Muscle layer of duodenum (tissue), 2 donors: Measurements from ENCODE around the gene ANKRD12.
"Not testable (repeated sequence)": the region's sequence is repeated elsewhere in the genome, so short reads cannot be mapped to it uniquely, and the experiment has no call there.

ENCODE experiments used
- H3K27ac ChIP-seq: one replicate; pipeline ENCODE4 v1.7.0; 2013; ENCODE audit warnings: mild to moderate bottlenecking, low read length
- H3K27me3 ChIP-seq: one replicate; pipeline ENCODE4 v1.7.0; 2013; ENCODE audit warnings: low read depth, mild to moderate bottlenecking, control low read depth, low read length
- H3K36me3 ChIP-seq, 2 donors: one replicate each; pipeline ENCODE4 v1.7.0; 2013; ENCODE audit warnings: low read length in 2 of 2, control low read depth in 1 of 2, mild to moderate bottlenecking in 1 of 2; ENCODE audit not compliant: insufficient read depth in 2 of 2, control insufficient read depth in 1 of 2
- H3K4me1 ChIP-seq, 2 donors: one replicate each; pipeline ENCODE4 v1.7.0; 2013; ENCODE audit warnings: low read length in 2 of 2, mild to moderate bottlenecking in 2 of 2, control low read depth in 1 of 2, moderate library complexity in 1 of 2; ENCODE audit not compliant: insufficient read depth in 2 of 2, control insufficient read depth in 1 of 2
- H3K4me3 ChIP-seq, 2 donors: one replicate each; pipeline ENCODE4 v1.7.0; 2013; ENCODE audit warnings: low read length in 2 of 2, low read depth in 1 of 2, mild to moderate bottlenecking in 1 of 2
- H3K9me3 ChIP-seq, 2 donors: one replicate each; pipeline ENCODE4 v1.7.0; 2013; ENCODE audit warnings: low read length in 2 of 2, control low read depth in 1 of 2, mild to moderate bottlenecking in 1 of 2; ENCODE audit not compliant: control insufficient read depth in 1 of 2
- donor health status: healthy.

The ANKRD12 gene

DNA sequence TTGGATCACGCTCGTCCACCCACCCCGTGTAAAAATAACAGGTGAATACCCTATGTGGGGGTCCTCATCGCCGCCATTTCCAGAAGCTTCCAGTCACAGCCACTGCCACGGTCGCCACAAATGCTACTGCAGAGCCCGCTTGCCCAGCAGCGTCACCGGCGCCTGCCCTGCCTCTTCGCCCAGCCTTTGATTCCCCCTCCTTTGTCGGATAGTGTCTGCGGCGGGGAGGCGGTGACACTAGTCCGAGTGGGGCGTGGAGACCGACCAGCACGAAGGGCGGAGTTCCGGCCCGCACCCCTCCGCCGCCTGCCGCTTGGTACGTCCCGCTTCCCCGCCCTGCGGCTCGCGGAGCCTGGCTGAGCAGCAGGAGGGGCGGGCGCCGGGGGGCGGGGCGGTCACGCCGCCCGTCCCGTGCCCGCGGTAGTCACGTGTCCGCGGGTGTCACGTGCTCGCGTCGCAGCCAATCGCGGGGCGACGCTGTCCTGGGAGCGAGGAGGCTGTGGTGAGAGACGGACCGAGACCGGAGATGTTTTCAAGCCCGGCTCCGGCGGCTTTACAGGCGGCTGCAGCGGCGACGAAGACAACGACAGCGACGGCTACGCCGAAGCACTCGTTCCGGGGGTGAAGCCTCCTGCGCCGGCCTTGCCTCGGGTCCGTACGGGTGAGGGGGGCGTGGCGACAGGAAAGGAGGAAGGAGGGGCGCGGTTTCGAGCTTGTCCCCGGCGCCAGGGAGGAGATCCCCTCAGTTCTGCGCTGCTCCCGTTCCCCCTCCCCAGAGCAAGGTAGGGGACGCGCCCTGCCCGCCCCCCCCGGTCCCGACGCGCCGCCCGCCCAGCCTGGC, at the start of gene ANKRD12:
ANKRD12 (plus strand) TSS at position 467 of the 841 bp plus-strand sequence. CDS start 45,652 bp downstream, outside the sequence.
- peak within 1 kb of the TSS; percentile 93 to 100 for H3K4me3 ChIP-seq

GRCh38 chr18:9087144-9087543, 49.4 kb upstream of the ANKRD12 start:
- H3K4me1 ChIP-seq: no peaks in the 10 kb centered on the region
- no peaks in the 10 kb centered on the region for H3K36me3 ChIP-seq
- H3K9me3 ChIP-seq: no peaks in the 10 kb centered on the region

More for the DNA sequence above, at the start of gene ANKRD12:
- no peaks in the 10 kb centered on the region for H3K27me3 ChIP-seq
- no peaks in the 10 kb centered on the region for H3K9me3 ChIP-seq
- H3K4me1 ChIP-seq: peaks cover 23 to 32% of the 10 kb centered on the region in 2 donors
- peak within 1 kb of the TSS; percentile 99 for H3K27ac ChIP-seq
- H3K36me3 ChIP-seq: peaks cover 9 to 17% of the 10 kb centered on the region in 2 donors

DNA sequence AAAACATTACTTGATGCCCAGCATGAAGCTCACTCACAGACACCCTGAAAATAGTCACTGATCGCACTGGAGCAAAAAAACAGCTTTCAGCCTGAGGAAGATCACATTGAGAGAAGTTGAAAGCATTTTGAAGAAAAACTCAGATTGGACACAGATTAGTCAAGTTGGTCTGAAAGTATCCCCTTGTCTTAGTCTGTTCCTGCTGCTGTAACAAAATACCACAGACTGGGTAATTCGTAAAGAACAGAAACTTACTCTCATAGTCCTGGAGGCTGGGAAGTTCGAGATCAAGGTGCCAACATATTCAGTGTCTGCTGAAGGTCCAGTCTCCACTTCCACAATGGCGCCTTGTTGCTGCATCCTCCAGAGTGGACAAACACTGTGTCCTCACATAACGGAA, 48.3 kb upstream of the ANKRD12 start:
- Histone ChIP-seq H3K27ac (no peak overlapping the region), H3K9me3 (no peaks in the 10 kb centered on the region), H3K36me3 (no peaks in the 10 kb centered on the region), H3K4me1 (no peaks in the 10 kb centered on the region), H3K27me3 (no peaks in the 10 kb centered on the region), H3K4me3 (no peak overlapping the region)

More at GRCh38 chr18:9087144-9087543, 49.4 kb upstream of the ANKRD12 start:
- Histone ChIP-seq H3K4me3 (no peak overlapping the region), H3K27ac (no peak overlapping the region), H3K27me3 (no peaks in the 10 kb centered on the region)

DNA sequence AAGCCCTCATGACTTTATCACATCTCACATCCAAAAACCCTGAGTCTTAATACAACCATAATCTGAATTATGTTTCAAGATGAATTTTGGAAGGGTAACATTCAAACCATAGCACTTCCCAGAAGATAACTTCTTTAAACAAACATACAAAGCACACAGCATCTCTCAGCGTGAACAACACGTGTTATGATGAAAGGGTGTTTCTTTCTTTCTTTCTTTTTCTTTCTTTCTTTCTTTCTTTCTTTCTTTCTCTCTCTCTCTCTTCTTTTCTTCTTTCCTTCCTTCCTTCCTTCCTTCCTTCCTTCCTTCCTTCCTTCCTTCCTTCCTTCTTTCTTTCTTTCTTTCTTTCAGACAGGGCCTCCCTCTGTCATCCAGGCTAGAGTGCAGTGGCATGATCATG, 47.9 kb upstream of the ANKRD12 start:
- not testable (repeated sequence) for H3K27ac ChIP-seq, H3K9me3 ChIP-seq, H3K4me1 ChIP-seq, H3K27me3 ChIP-seq, H3K4me3 ChIP-seq, H3K36me3 ChIP-seq

- peaks cover 0 to 6% of the 10 kb centered on the region in 2 donors for H3K4me1 ChIP-seq
- H3K27ac ChIP-seq: no peak overlapping the region
- no peak overlapping the region for H3K4me3 ChIP-seq
- no peaks in the 10 kb centered on the region for H3K9me3 ChIP-seq
- H3K27me3 ChIP-seq: no peaks in the 10 kb centered on the region
- no peaks in the 10 kb centered on the region for H3K36me3 ChIP-seq
Observed at GRCh38 chr18:9090578-9090977, 46.0 kb upstream of the ANKRD12 start.

- H3K4me3 ChIP-seq: no peak overlapping the region
- H3K27ac ChIP-seq: no peak overlapping the region
- peaks cover 0 to 6% of the 10 kb centered on the region in 2 donors for H3K4me1 ChIP-seq
- H3K36me3 ChIP-seq: no peaks in the 10 kb centered on the region
- no peaks in the 10 kb centered on the region for H3K27me3 ChIP-seq
- H3K9me3 ChIP-seq: no peaks in the 10 kb centered on the region
Observed at GRCh38 chr18:9091066-9091476, 45.5 kb upstream of the ANKRD12 start.

- Histone ChIP-seq H3K4me1 (peaks cover 4 to 6% of the 10 kb centered on the region in 2 donors), H3K27ac (no peak overlapping the region), H3K4me3 (no peak overlapping the region), H3K27me3 (no peaks in the 10 kb centered on the region), H3K36me3 (no peaks in the 10 kb centered on the region), H3K9me3 (no peaks in the 10 kb centered on the region)
Observed at GRCh38 chr18:9092665-9093064, 43.9 kb upstream of the ANKRD12 start.

GRCh38 chr18:9093109-9093508, 43.5 kb upstream of the ANKRD12 start:
- H3K9me3 ChIP-seq, H3K4me3 ChIP-seq, H3K4me1 ChIP-seq, H3K36me3 ChIP-seq, H3K27me3 ChIP-seq, H3K27ac ChIP-seq: not testable (repeated sequence)

DNA sequence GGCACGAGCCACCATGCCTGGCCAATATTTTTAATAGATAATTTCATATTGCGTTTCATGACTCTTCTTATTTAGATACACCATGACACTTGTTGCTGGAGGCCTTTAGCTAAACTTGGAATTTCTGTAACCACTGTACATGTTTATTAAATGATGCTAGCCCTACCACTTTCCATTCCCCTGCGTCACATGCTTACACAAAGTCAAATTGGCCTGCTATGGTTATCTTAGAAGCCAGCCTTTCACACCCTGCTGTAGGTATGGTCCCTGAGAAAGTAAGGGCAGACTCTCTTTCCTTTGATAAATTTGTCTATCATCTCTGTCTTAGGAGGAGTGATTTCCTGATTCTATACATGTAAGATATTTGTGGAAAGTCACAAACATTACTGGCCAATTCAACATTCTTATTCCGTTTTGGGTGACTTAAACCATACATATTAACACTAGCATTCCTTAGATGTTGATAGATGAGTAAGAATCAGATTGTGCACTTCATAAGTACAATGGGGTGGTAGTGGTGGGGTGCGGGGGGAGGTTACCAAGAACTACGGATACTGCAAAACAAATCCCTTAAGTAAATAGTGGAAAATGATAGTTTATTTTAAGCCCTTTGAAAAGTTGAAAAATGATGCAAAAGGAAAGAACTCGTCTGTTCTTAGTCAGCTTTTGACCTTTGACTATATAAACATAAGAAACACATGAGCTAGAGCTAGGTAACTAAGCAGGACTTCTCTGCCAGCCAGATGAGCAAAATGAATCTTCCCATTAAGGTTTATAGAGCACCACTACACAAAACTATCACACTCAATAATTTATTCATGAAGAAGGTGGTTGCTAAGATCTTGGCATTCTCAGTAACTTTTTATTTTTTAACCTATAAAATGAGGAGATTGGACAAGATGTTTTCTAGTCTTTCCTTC, 42.0 kb upstream of the ANKRD12 start:
- H3K9me3 ChIP-seq: no peaks in the 10 kb centered on the region
- no peaks in the 10 kb centered on the region for H3K36me3 ChIP-seq
- H3K27ac ChIP-seq: peak overlapping the region; percentile 84
- peak overlapping the region in 1 of 2 donors; percentile 33 for H3K4me3 ChIP-seq
- no peaks in the 10 kb centered on the region for H3K27me3 ChIP-seq
- H3K4me1 ChIP-seq: peaks cover 4 to 6% of the 10 kb centered on the region in 2 donors

- Histone ChIP-seq H3K36me3 (no peaks in the 10 kb centered on the region), H3K27me3 (no peaks in the 10 kb centered on the region), H3K4me3 (peak overlapping the region in 1 of 2 donors; percentile 33), H3K4me1 (peaks cover 4 to 6% of the 10 kb centered on the region in 2 donors), H3K27ac (peak overlapping the region; percentile 84), H3K9me3 (no peaks in the 10 kb centered on the region)
Observed at GRCh38 chr18:9095297-9096006, 41.1 kb upstream of the ANKRD12 start.

DNA sequence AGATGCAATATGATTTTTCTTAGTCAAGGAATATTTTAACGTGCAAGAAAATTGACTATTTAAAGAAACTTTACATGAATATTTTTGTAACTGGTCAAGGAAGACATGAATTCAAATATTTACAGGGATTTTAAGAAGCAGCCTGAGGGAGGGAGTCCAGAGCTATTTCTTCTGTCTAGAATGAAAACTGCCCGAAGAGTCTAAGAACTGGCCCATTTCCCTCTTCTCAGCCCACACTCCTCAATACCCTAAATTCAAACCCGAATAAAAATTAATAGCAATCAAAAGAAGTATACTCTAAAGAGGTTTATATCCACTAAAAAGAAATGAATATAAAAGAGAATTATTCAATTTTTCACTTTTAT, 40.6 kb upstream of the ANKRD12 start:
- Histone ChIP-seq H3K4me3 (peak overlapping the region in 1 of 2 donors; percentile 33), H3K9me3 (no peaks in the 10 kb centered on the region), H3K36me3 (no peaks in the 10 kb centered on the region), H3K4me1 (peaks cover 4 to 6% of the 10 kb centered on the region in 2 donors), H3K27me3 (no peaks in the 10 kb centered on the region), H3K27ac (peak overlapping the region; percentile 84)
